K562 (cell line): ENCODE results near the gene NACC1. TPM values are rescaled to one million over a fixed set of nuclear protein-coding genes. Genes with fewer than 3 reads are reported as not detected.

Experiments used
- ATAC-seq: fragments of 200-7000 bp; cut with Tn5 transposase; 3 replicates; pipeline ENCODE4 v1.9.1; 2020; ENCODE audit warnings: moderate library complexity
- BruUV-seq: library from RNA; stranded (reverse); fragments of 400-500 nt; replicated peaks from 2 replicates; lab custom pipeline; 2021; lab: Mats Ljungman, UMichigan
- CTCF ChIA-PET: fragments of 300-600 bp; formaldehyde crosslinking; extraction: SDS; loops from one replicate; lab custom pipeline; 2021; ENCODE audit warnings: low intra/inter-chr PET ratio; lab: Yijun Ruan, JAX
- POLR2A ChIA-PET: fragments of 300-600, 350-650 bp; sonication (Branson Sonifier 250); formaldehyde crosslinking; extraction: SDS; loops from one replicate; lab custom pipeline; 2021; ENCODE audit warnings: antibody characterized with exemption, inconsistent platforms; lab: Yijun Ruan, JAX
- DNase-seq, 4 experiments: peaks; one replicate each; pipeline versions ENCODE4 v3.0.0 to v3.0.0-alpha.2; 2011 to 2018; ENCODE audit warnings: low spot score in 3 of 4, mixed read lengths in 3 of 4; ENCODE audit errors: extremely low read depth in 1 of 4
- FAIRE-seq: peaks from 2 replicates; lab custom pipeline; 2011; peaks lifted over from hg19 to GRCh38; lab: Jason Lieb, UNC
- H2AFZ ChIP-seq: 2 replicates; pipeline ENCODE4 v1.6.0; 2011; ENCODE audit warnings: low read depth, low read length, control low read depth, inconsistent platforms
- H3K27ac ChIP-seq: fragments of 200-600 bp; 3 replicates; pipeline ENCODE4 v1.8.0; 2011; ENCODE audit warnings: low read depth, mild to moderate bottlenecking, control low read depth, inconsistent platforms, low read length, moderate library complexity, mixed read lengths; ENCODE audit errors: extremely low read depth
- H3K27me3 ChIP-seq, 2 experiments: fragments of 300-600 bp in 1 of 2; 2 replicates in 1 of 2; 3 replicates in 1 of 2; pipeline versions ENCODE4 v1.6.0 to v1.8.0; 2011; ENCODE audit warnings: inconsistent platforms in 2 of 2, low read length in 2 of 2, mild to moderate bottlenecking in 1 of 2, mixed read lengths in 1 of 2, moderate library complexity in 1 of 2; ENCODE audit not compliant: control insufficient read depth in 2 of 2, insufficient read depth in 2 of 2
- H3K36me3 ChIP-seq: fragments of 300-600 bp; 3 replicates; pipeline ENCODE4 v1.8.0; 2011; ENCODE audit warnings: mild to moderate bottlenecking, low read length, inconsistent platforms; ENCODE audit not compliant: control insufficient read depth, insufficient read depth
- H3K4me1 ChIP-seq, 2 experiments: fragments of 200-600 bp in 1 of 2; replicated peaks in 1 of 2; 2 replicates in 1 of 2; 3 replicates in 1 of 2; pipeline versions ENCODE4 v1.5.1 to v1.8.0; 2011; ENCODE audit warnings: inconsistent platforms in 2 of 2, low read length in 2 of 2, mild to moderate bottlenecking in 1 of 2, mixed read lengths in 1 of 2, moderate library complexity in 1 of 2; ENCODE audit not compliant: control insufficient read depth in 2 of 2, insufficient read depth in 2 of 2
- H3K4me2 ChIP-seq: 2 replicates; pipeline ENCODE4 v1.6.1; 2011; ENCODE audit warnings: low read length, control low read depth, inconsistent platforms, mixed read lengths; ENCODE audit not compliant: insufficient read depth
- H3K4me3 ChIP-seq: fragments of 200-600 bp; sonication (generic), shearing (Covaris generic); 2 replicates; pipeline ENCODE4 v1.5.1; 2016; ENCODE audit warnings: control low read depth, inconsistent platforms
- H3K79me2 ChIP-seq: fragments of 200-600 bp; 3 replicates; pipeline ENCODE4 v1.8.0; 2011; ENCODE audit warnings: low read length, inconsistent platforms; ENCODE audit not compliant: control insufficient read depth, insufficient read depth
- H3K9ac ChIP-seq, 2 experiments: 2 replicates each; pipeline versions ENCODE4 v1.6.0 to v1.6.1; 2011; ENCODE audit warnings: low read depth in 2 of 2, low read length in 2 of 2, control low read depth in 1 of 2, inconsistent platforms in 1 of 2, mild to moderate bottlenecking in 1 of 2, mixed read lengths in 1 of 2; ENCODE audit not compliant: insufficient read depth in 1 of 2
- H3K9me1 ChIP-seq: one replicate; pipeline ENCODE4 v1.6.0; 2011; ENCODE audit warnings: inconsistent platforms, mild to moderate bottlenecking, low read length, moderate library complexity; ENCODE audit not compliant: control insufficient read depth, insufficient read depth
- H3K9me3 ChIP-seq: replicated peaks from 2 replicates; pipeline ENCODE4 v1.5.1; 2011; ENCODE audit warnings: low read depth, low read length, inconsistent platforms; ENCODE audit not compliant: control insufficient read depth, insufficient read depth
- H4K20me1 ChIP-seq: replicated peaks from 2 replicates; pipeline ENCODE4 v1.6.1; 2011; ENCODE audit warnings: low read length, inconsistent platforms, mixed read lengths; ENCODE audit not compliant: control insufficient read depth, insufficient read depth
- DPF2 ChIP-seq: fragments of 450-650 bp; IDR thresholded peaks from 2 replicates; pipeline ENCODE4 v1.6.1; 2016
- ELF1 ChIP-seq: fragments of 200-800 bp; sonication (Bioruptor generic); IDR thresholded peaks from 2 replicates; pipeline ENCODE4 v1.6.1; 2016; ENCODE audit warnings: missing genetic modification characterization, missing compliant biosample characterization
- HDAC1 ChIP-seq, 2 experiments: fragments of 450-650 bp; IDR thresholded peaks; 2 replicates each; pipeline ENCODE4 v1.6.1; 2016 to 2017; ENCODE audit warnings: inconsistent platforms in 1 of 2, mild to moderate bottlenecking in 1 of 2, moderate library complexity in 1 of 2
- NR1H2 ChIP-seq: sonication (generic); formaldehyde crosslinking; IDR thresholded peaks from 2 replicates; pipeline ENCODE4 v1.4.0; 2020; ENCODE audit warnings: mild to moderate bottlenecking, missing genetic modification reagents
- NR2C2 ChIP-seq, 2 experiments: fragments of 200-800 bp in 1 of 2; sonication (Bioruptor generic) in 1 of 2; sonication (generic) in 1 of 2; formaldehyde crosslinking in 1 of 2; IDR thresholded peaks; 2 replicates each; pipeline versions ENCODE4 v1.6.1 to v1.8.0; 2016 to 2022; ENCODE audit warnings: mild to moderate bottlenecking in 1 of 2, missing compliant biosample characterization in 1 of 2, missing genetic modification characterization in 1 of 2, missing genetic modification reagents in 1 of 2
- POLR2A ChIP-seq: fragments of 450-650 bp; conservative IDR thresholded peaks from 2 replicates; pipeline ENCODE4 v1.6.1; 2016
- RAD51 ChIP-seq: fragments of 450-650 bp; IDR thresholded peaks from 2 replicates; pipeline ENCODE4 v1.7.1; 2016; ENCODE audit warnings: low read depth, mild to moderate bottlenecking, borderline replicate concordance
- RBM22 ChIP-seq: fragments of 200-400 bp; formaldehyde crosslinking; IDR thresholded peaks from 2 replicates; pipeline ENCODE4 v1.6.1; 2018; ENCODE audit warnings: low read length, low read depth; ENCODE audit not compliant: poor library complexity, severe bottlenecking
- XRCC5 ChIP-seq: fragments of 200-400 bp; formaldehyde crosslinking; IDR thresholded peaks from 2 replicates; pipeline ENCODE4 v1.6.1; 2017; ENCODE audit warnings: low read depth, mild to moderate bottlenecking, low read length
- ZC3H4 ChIP-seq: sonication (generic); formaldehyde crosslinking; IDR thresholded peaks from 2 replicates; pipeline ENCODE4 v1.9.0; 2021; ENCODE audit warnings: missing genetic modification reagents, borderline replicate concordance
- ZNF717 ChIP-seq: fragments of 250-450 bp; sonication (Bioruptor Pico); IDR thresholded peaks from 2 replicates; pipeline ENCODE4 v1.5.0; 2021
- WGBS: fragments of 100-300 bp; shearing (Covaris generic); methylation state at CpG from one replicate; pipeline ENCODE4 v1.1.6; 2016; ENCODE audit warnings: low coverage, mixed read lengths; ENCODE audit not compliant: insufficient coverage; ENCODE audit errors: missing lambda C conversion rate; 5-methylcytosine and 5-hydroxymethylcytosine counted together
- in situ Hi-C: fragments of 300-500 bp; cut with MboI; formaldehyde crosslinking; loops from 4 replicates; pipeline ENCODE4 v1.15.0; 2018; ENCODE audit warnings: inconsistent platforms, mixed read lengths
- intact Hi-C: fragments of 100-400 bp; cut with micrococcal nuclease; formaldehyde crosslinking; loops from 2 replicates; pipeline ENCODE4 v1.14.2; 2022
- polyA plus RNA-seq, 8 experiments: library from polyadenylated mRNA; depleted of rRNA in 4 of 8; stranded (reverse) in 5 of 8; unstranded in 3 of 8; fragments of >200 nt; fragmentation: Nextera tagmentation in 2 of 8; fragmentation: Illumina TruSeq in 1 of 8; extraction: Ambion mirVana in 2 of 8; extraction: Trizol in 1 of 8; gene quantifications; 2 replicates each; pipeline versions ENCODE4 v1.2.1 to v1.2.3, GENCODE V29; 2011 to 2014; ENCODE audit warnings: inconsistent platforms in 1 of 8, missing spikeins in 1 of 8
- total RNA-seq, 7 experiments: library from RNA; depleted of rRNA in 6 of 7; stranded (reverse); fragments of >200 nt in 6 of 7; fragmentation: Illumina TruSeq in 2 of 7; extraction: Trizol in 2 of 7; gene quantifications; 2 replicates each; pipeline versions ENCODE4 v1.2.1 to v1.2.3, GENCODE V29; 2011 to 2021; ENCODE audit warnings: low replicate concordance in 1 of 7
- TF ChIP-seq, protein P1 (sequence below): sonication (generic); formaldehyde crosslinking; IDR thresholded peaks from 2 replicates; pipeline ENCODE4 v1.4.0; 2020; ENCODE audit warnings: mild to moderate bottlenecking, missing genetic modification reagents
- TF ChIP-seq, protein P2 (sequence below): fragments of 200-800 bp; sonication (Bioruptor generic); IDR thresholded peaks from 2 replicates; pipeline ENCODE4 v1.6.1; 2016; ENCODE audit warnings: missing genetic modification characterization, missing compliant biosample characterization

The NACC1 gene
- total and polyA plus RNA-seq, 9 of the 15 experiments (the other 6 are each of a cell fraction or from before 2014, with no cell fraction given): 0.04 to 96.6 (median 25.8) TPM

DNA sequence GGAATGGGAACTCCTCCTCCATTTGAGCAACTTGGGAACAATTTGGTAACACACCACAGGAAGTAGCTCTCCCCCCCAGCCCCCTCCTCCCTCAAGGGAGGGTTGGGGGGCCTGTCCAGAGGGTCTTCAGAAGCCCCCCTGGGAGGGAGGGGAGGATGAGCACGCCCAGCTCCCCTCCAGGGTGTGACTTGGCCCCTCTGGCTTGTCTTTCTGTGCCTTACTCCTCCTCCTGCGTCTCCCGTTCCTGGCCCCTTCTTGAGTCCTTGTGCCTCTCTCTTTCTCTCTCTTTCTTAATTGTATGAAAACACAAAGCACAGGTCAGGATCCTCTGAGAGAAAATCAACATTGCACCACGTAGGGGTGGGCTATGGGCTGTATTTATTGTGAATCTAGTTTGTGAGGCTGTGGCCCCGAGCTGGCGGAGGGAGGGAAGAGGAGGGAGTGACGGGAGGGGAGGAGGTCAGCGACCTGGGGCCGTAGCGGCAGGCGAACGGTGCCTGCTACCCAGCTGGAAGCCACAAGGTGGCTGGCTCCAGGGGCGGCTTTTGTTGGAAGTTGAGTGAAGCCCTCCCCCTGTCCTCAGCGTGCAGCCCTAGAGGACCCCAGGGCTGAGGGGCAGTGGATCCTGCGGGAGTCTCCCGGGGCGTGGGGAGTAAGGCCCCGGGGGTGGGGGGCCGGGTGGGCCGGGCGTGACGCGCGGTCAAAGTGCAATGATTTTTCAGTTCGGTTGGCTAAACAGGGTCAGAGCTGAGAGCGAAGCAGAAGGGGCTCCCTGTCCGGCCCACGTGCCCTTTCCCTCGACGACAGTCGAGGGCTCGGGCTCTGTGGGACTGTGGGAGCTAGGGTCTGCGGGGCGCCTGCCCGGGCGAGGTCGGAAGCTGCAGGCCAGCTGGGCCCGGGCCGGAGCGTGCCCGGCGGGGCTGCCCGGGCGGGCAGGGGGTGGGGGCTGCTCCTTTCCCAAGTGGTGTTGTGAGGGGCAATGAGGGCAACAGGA lies 21.8 kb upstream of the NACC1 start:
- Histone ChIP-seq H3K4me3 (peak overlapping the region; percentile 6; the same call in 1 of the 2 replicates), H4K20me1 (no peaks in the 10 kb centered on the region), H3K27ac (peak overlapping the region; percentile 98), H3K27me3 (no peaks in the 10 kb centered on the region), H3K4me2 (peak overlapping the region; percentile 53), H3K79me2 (peaks cover 35% of the 10 kb centered on the region), H3K9me1 (no peaks in the 10 kb centered on the region), H3K36me3 (peaks cover 30% of the 10 kb centered on the region), H3K9ac (peak overlapping the region; percentile 72 to 80), H3K9me3 (no peaks in the 10 kb centered on the region), H2AFZ (peak overlapping the region; percentile 85), H3K4me1 (peaks cover 36 to 92% of the 10 kb centered on the region in 2 experiments)
- peak; percentile 63 to 90 (median 78) for DNase-seq
- intact Hi-C loops: no loop called here
- peak; percentile 62 for ATAC-seq
- peak; percentile 91 for FAIRE-seq
- BruUV-seq: no TSS peak
- WGBS: 17% methylated on average over 35 of the region's 44 CpGs
- in situ Hi-C loops: no loop called here
- CTCF ChIA-PET: interaction anchor here (2.4 kb wide), 1 partner anchor 113 kb away, joined by 10 read pairs; no protein-coding TSS in a partner anchor
- POLR2A ChIA-PET: interaction anchor here (0.6 to 2.8 kb wide), 19 partner anchors 8 to 758 kb away, joined by 3 to 14 read pairs (median 3); partner anchors contain the start of genes DAND5, NACC1 and SYCE2
- TF ChIP-seq POLR2A (peak; percentile 74), DPF2 (peak; percentile 65), RAD51 (0 out of 2 replicates have a peak, but pooled peaks have one; percentile 7), ZC3H4 (CRISPR knock-in tag) (peak; percentile 87; the same call in 1 of the 2 replicates), RBM22 (peak; percentile 97), NR1H2 (no peak), NR2C2 (CRISPR knock-in tag; IDR thresholded peaks at IDR 0.05) (no peak), NR2C2 (tag; IDR thresholded peaks at IDR 0.05) (peak; percentile 73), ZNF717 (CRISPR knock-in tag) (0 out of 2 replicates have a peak, but pooled peaks have one; percentile 50), HDAC1 (IDR thresholded peaks at IDR 0.05) (no peak), XRCC5 (0 out of 2 replicates have a peak, but pooled peaks have one; percentile 27), ELF1 (peak; percentile 31; the same call in 1 of the 2 replicates)
- TF ChIP-seq, protein P1, sequence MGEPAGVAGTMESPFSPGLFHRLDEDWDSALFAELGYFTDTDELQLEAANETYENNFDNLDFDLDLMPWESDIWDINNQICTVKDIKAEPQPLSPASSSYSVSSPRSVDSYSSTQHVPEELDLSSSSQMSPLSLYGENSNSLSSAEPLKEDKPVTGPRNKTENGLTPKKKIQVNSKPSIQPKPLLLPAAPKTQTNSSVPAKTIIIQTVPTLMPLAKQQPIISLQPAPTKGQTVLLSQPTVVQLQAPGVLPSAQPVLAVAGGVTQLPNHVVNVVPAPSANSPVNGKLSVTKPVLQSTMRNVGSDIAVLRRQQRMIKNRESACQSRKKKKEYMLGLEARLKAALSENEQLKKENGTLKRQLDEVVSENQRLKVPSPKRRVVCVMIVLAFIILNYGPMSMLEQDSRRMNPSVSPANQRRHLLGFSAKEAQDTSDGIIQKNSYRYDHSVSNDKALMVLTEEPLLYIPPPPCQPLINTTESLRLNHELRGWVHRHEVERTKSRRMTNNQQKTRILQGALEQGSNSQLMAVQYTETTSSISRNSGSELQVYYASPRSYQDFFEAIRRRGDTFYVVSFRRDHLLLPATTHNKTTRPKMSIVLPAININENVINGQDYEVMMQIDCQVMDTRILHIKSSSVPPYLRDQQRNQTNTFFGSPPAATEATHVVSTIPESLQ (CRISPR knock-in tag): 0 out of 2 replicates have a peak, but pooled peaks have one; percentile 36
- TF ChIP-seq, protein P2, sequence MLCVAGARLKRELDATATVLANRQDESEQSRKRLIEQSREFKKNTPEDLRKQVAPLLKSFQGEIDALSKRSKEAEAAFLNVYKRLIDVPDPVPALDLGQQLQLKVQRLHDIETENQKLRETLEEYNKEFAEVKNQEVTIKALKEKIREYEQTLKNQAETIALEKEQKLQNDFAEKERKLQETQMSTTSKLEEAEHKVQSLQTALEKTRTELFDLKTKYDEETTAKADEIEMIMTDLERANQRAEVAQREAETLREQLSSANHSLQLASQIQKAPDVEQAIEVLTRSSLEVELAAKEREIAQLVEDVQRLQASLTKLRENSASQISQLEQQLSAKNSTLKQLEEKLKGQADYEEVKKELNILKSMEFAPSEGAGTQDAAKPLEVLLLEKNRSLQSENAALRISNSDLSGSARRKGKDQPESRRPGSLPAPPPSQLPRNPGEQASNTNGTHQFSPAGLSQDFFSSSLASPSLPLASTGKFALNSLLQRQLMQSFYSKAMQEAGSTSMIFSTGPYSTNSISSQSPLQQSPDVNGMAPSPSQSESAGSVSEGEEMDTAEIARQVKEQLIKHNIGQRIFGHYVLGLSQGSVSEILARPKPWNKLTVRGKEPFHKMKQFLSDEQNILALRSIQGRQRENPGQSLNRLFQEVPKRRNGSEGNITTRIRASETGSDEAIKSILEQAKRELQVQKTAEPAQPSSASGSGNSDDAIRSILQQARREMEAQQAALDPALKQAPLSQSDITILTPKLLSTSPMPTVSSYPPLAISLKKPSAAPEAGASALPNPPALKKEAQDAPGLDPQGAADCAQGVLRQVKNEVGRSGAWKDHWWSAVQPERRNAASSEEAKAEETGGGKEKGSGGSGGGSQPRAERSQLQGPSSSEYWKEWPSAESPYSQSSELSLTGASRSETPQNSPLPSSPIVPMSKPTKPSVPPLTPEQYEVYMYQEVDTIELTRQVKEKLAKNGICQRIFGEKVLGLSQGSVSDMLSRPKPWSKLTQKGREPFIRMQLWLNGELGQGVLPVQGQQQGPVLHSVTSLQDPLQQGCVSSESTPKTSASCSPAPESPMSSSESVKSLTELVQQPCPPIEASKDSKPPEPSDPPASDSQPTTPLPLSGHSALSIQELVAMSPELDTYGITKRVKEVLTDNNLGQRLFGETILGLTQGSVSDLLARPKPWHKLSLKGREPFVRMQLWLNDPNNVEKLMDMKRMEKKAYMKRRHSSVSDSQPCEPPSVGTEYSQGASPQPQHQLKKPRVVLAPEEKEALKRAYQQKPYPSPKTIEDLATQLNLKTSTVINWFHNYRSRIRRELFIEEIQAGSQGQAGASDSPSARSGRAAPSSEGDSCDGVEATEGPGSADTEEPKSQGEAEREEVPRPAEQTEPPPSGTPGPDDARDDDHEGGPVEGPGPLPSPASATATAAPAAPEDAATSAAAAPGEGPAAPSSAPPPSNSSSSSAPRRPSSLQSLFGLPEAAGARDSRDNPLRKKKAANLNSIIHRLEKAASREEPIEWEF (CRISPR knock-in tag): 0 out of 2 replicates have a peak, but pooled peaks have one; percentile 45
